ENCODE measurements around the gene EMD.
A peak's percentile ranks its signal among the peaks of the same experiment; 100 is the strongest.
"Not testable (repeated sequence)": the region's sequence is repeated elsewhere in the genome, so short reads cannot be mapped to it uniquely, and the experiment has no call there.

The EMD gene

GRCh38 chrX:154371017-154371788, 7.9 kb upstream of the EMD start:
- peak; percentile 88 for DNase-seq (ENCODE audit: low spot score)

- DNase-seq (ENCODE audit: low spot score) = no peak
These were observed 7.2 kb upstream of the EMD start for GRCh38 chrX:154371789-154372300.

- no peak for DNase-seq (ENCODE audit: low spot score)
These were observed 6.5 kb upstream of the EMD start for GRCh38 chrX:154372612-154373022.

- no peak for DNase-seq (ENCODE audit: low spot score)
These were observed 5.5 kb upstream of the EMD start for GRCh38 chrX:154373340-154374306.

GRCh38 chrX:154374313-154375155, 4.6 kb upstream of the EMD start, which contains the start of gene FLNA:
Gene FLNA, minus strand, starts transcription at chrX:154374634. Its CDS starts 3,389 bp downstream, at chrX:154371245.
- DNase-seq (ENCODE audit: low spot score) = no peak

GRCh38 chrX:154375156-154375504, 4.0 kb upstream of the EMD start:
- no peak for DNase-seq (ENCODE audit: low spot score)

- DNase-seq (ENCODE audit: low spot score) = no peak
These were observed 2.3 kb upstream of the EMD start for GRCh38 chrX:154376774-154377173.

- no peak for DNase-seq (ENCODE audit: low spot score)
These were observed 866 bp upstream of the EMD start for GRCh38 chrX:154378059-154378798.

GRCh38 chrX:154379569-154379951, 465 bp downstream of the EMD start:
- no peak for DNase-seq (ENCODE audit: low spot score)

GRCh38 chrX:154380153-154380552, 1.1 kb downstream of the EMD start:
- DNase-seq (ENCODE audit: low spot score) = no peak

- no peak for DNase-seq (ENCODE audit: low spot score)
These were observed 1.7 kb downstream of the EMD start for GRCh38 chrX:154380787-154381186.

GRCh38 chrX:154381271-154381670, 2.2 kb downstream of the EMD start:
- DNase-seq (ENCODE audit: low spot score) = no peak

- DNase-seq (ENCODE audit: low spot score) = no peak
These were observed 3.5 kb downstream of the EMD start for GRCh38 chrX:154382483-154383069.

- DNase-seq (ENCODE audit: low spot score) = no peak
These were observed 4.5 kb downstream of the EMD start for GRCh38 chrX:154383359-154384283.

GRCh38 chrX:154384284-154384892, 5.3 kb downstream of the EMD start:
- DNase-seq (ENCODE audit: low spot score) = no peak

- DNase-seq (ENCODE audit: low spot score) = not testable (repeated sequence)
These were observed 9.0 kb downstream of the EMD start for GRCh38 chrX:154388094-154388493.

GRCh38 chrX:154388649-154389048, 9.6 kb downstream of the EMD start:
- DNase-seq (ENCODE audit: low spot score) = not testable (repeated sequence)

- not testable (repeated sequence) for DNase-seq (ENCODE audit: low spot score)
These were observed 11.0 kb downstream of the EMD start for GRCh38 chrX:154389812-154390747.

All from globus pallidus (tissue), 1 donor.